Adrenal gland (tissue), 12 donors: Measurements from ENCODE around the gene PSMA8. TPM values are rescaled to one million over a fixed set of nuclear protein-coding genes. Genes with fewer than 3 reads are reported as not detected.
"Not testable (repeated sequence)": the region's sequence is repeated elsewhere in the genome, so short reads cannot be mapped to it uniquely, and the experiment has no call there.

ENCODE experiments used
- DNase-seq, 7 donors: peaks; one replicate each; pipeline ENCODE4 v3.0.0-alpha.2; 2019 to 2020
- H3K27ac ChIP-seq, 5 donors: fragments of 200-600 bp; sonication (generic) in 4 of 5; 1 replicate in 3 of 5; 2 replicates in 2 of 5; pipeline versions ENCODE4 v1.5.1 to v1.8.0; 2016 to 2020; ENCODE audit warnings: mild to moderate bottlenecking in 1 of 5
- H3K27me3 ChIP-seq: fragments of 200-600 bp; 2 replicates; pipeline ENCODE4 v1.8.0; 2021
- H3K36me3 ChIP-seq, 2 donors: fragments of 200-600 bp; replicated peaks in 1 of 2; 1 replicate in 1 of 2; 2 replicates in 1 of 2; pipeline versions ENCODE4 v1.5.1 to v1.8.0; 2018 to 2022
- H3K4me1 ChIP-seq, 2 donors: fragments of 200-600 bp; replicated peaks in 1 of 2; 1 replicate in 1 of 2; 2 replicates in 1 of 2; pipeline versions ENCODE4 v1.5.1 to v1.8.0; 2018 to 2021
- H3K4me3 ChIP-seq, 4 donors: fragments of 200-600 bp; sonication (generic) in 3 of 4; one replicate each; pipeline ENCODE4 v1.5.1; 2016 to 2018
- H3K9me3 ChIP-seq, 3 donors: fragments of 200-600 bp; sonication (generic) in 1 of 3; replicated peaks in 1 of 3; 1 replicate in 2 of 3; 2 replicates in 1 of 3; pipeline versions ENCODE4 v1.5.1 to v1.8.0; 2016 to 2021
- POLR2A ChIP-seq, 2 donors: fragments of 450-650 bp; IDR thresholded peaks; one replicate each; pipeline ENCODE4 v1.6.1; 2017; ENCODE audit warnings: antibody characterized with exemption in 2 of 2, mild to moderate bottlenecking in 2 of 2, moderate library complexity in 1 of 2
- WGBS, 4 donors: extraction: QIAGEN DNeasy Blood & Tissue Kit in 2 of 4; methylation state at CpG; one replicate each; pipeline versions ENCODE4 v1.1.5 to v1.1.7; 2013 to 2017; 5-methylcytosine and 5-hydroxymethylcytosine counted together
- intact Hi-C, 2 donors: fragments of 100-400 bp; cut with DNase I; formaldehyde crosslinking; loops; one replicate each; pipeline versions ENCODE4 v1.14.1 to v1.15.0; 2022 to 2023
- polyA plus RNA-seq, 3 donors: library from polyadenylated mRNA; stranded (reverse); fragments of 200-250 nt in 2 of 3; fragments of 350-450 nt in 1 of 3; fragmentation: Illumina TruSeq in 1 of 3; extraction: RNeasy Lipid Tissue Mini Kit (QIAGEN cat#74804) in 1 of 3; gene quantifications; one replicate each; pipeline ENCODE4 v1.2.3, GENCODE V29; 2013 to 2014
- total RNA-seq, 9 donors: library from RNA; depleted of rRNA in 4 of 9; stranded (reverse); fragments of >200 nt in 4 of 9; fragments of 120-200 nt in 1 of 9; fragmentation: NEBNext Ultra II Directional in 1 of 9; extraction: Animal tissue kit (Norgen Biotek cat#: 25700) in 1 of 9; gene quantifications; one replicate each; pipeline versions ENCODE4 v1.1.0 to v1.2.4, GENCODE V29; 2013 to 2023
- TF ChIP-seq, protein P1 (sequence below), 6 experiments: fragments of 450-650 bp in 4 of 6; fragments of 200-600 bp in 2 of 6; sonication (generic) in 1 of 6; IDR thresholded peaks; 1 replicate in 5 of 6; 2 replicates in 1 of 6; pipeline versions ENCODE4 v1.5.1 to v1.8.0; 2016 to 2021; ENCODE audit warnings: antibody characterized with exemption in 6 of 6, mild to moderate bottlenecking in 2 of 6, moderate library complexity in 1 of 6
- donor health status: healthy with polysubstance abuse.
- donor health status: Bipolar disorder and iron deficiency.
- donor health status: DM: yes; HTN: yes; CAD: no.
- donor health status: DM: no; HTN: no; CAD: no.
- donor health status: DM: no; HTN: no; CAD: no.
- donor health status: DM: yes; HTN: yes; CAD: no.

Gene PSMA8
- total and polyA plus RNA-seq, 12 donors: 0.07 to 0.36 (median 0.22) TPM; not detected in 7

DNA sequence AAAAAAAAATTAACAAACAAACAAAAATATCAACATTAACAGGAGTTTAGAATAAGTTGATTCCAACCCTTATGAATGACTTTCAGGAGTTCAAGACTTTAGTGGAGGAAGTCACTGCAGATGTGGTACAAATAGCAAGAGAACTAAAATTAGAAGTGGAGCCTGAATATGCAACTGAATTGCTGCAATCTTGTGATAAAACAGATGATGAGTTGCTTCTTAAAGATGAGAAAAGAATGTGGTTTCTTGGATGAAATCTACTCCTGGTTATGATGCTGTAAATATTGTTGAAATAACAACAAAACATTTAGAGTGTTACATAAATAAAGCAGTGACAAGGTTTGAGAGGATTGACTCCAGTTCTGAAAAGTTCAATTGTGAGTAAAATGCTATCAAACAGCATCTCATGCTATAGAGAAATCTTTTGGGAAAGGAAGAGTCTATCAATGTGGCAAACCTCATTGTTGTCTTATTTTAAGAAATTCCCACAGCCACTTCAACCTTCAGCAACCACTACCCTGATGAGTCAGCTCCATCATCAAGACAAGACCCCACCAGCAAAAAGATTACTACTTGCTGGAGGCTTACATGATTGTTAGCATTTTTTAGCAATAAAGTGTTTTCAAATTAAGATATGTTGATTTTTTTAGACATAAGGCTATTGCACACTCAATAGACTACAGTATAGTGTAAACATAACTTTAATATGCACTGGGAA is 49.9 kb downstream of the PSMA8 start:
- H3K27me3 ChIP-seq: no peaks in the 10 kb centered on the region
- no peaks in the 10 kb centered on the region for H3K9me3 ChIP-seq
- DNase-seq: no peak
- no peak overlapping the region for H3K4me3 ChIP-seq
- no peaks in the 10 kb centered on the region for H3K36me3 ChIP-seq
- intact Hi-C loops: loop anchor here in 1 of 2 donors (10.0 kb wide), 1 partner anchor 419 kb away; no protein-coding TSS in a partner anchor
- H3K4me1 ChIP-seq: no peaks in the 10 kb centered on the region
- TF ChIP-seq, protein P1, sequence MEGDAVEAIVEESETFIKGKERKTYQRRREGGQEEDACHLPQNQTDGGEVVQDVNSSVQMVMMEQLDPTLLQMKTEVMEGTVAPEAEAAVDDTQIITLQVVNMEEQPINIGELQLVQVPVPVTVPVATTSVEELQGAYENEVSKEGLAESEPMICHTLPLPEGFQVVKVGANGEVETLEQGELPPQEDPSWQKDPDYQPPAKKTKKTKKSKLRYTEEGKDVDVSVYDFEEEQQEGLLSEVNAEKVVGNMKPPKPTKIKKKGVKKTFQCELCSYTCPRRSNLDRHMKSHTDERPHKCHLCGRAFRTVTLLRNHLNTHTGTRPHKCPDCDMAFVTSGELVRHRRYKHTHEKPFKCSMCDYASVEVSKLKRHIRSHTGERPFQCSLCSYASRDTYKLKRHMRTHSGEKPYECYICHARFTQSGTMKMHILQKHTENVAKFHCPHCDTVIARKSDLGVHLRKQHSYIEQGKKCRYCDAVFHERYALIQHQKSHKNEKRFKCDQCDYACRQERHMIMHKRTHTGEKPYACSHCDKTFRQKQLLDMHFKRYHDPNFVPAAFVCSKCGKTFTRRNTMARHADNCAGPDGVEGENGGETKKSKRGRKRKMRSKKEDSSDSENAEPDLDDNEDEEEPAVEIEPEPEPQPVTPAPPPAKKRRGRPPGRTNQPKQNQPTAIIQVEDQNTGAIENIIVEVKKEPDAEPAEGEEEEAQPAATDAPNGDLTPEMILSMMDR (IDR thresholded peaks at IDR 0.05): no peak
- TF ChIP-seq POLR2A (IDR thresholded peaks at IDR 0.05): no peak
- no peak overlapping the region for H3K27ac ChIP-seq

GRCh38 chr18:26185267-26185666 is 51.6 kb downstream of the PSMA8 start:
- no peak for DNase-seq
- Histone ChIP-seq H3K27me3 (no peaks in the 10 kb centered on the region), H3K27ac (no peak overlapping the region), H3K4me1 (no peaks in the 10 kb centered on the region), H3K9me3 (no peaks in the 10 kb centered on the region), H3K4me3 (no peak overlapping the region), H3K36me3 (no peaks in the 10 kb centered on the region)
- 55 to 72% (median 63%) methylated on average over 2 of the region's 2 CpGs for WGBS, 4 donors
- intact Hi-C loops: loop anchor here in 1 of 2 donors (10.0 kb wide), 1 partner anchor 420 kb away; no protein-coding TSS in a partner anchor
- TF ChIP-seq POLR2A (IDR thresholded peaks at IDR 0.05): no peak
- TF ChIP-seq, protein P1 (IDR thresholded peaks at IDR 0.05): peak in 2 of 6 experiments; percentile 6 to 18

DNA sequence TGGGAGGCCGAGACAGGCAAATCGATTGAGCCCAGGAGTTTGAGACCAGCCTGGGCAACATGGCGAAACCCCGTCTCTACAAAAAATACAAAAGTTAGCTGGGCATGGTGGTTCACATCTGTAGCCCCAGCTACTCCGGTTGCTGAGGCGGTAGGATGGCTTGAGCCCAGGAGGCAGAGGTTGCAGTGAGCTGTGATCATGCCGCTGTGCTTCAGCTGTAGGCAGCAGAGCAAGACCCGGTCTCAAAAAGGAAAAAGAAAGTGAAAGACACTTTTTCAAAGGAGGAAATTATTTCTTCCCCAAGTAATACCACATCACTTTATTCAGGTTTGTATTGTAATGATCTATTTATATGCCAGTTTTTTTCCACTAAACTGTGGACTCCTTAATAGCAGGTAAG is 56.8 kb downstream of the PSMA8 start:
- 79 to 92% (median 86%) methylated on average over 8 of the region's 8 CpGs for WGBS, 4 donors
- TF ChIP-seq POLR2A (IDR thresholded peaks at IDR 0.05): no peak
- TF ChIP-seq, protein P1 (IDR thresholded peaks at IDR 0.05): no peak

GRCh38 chr18:26192233-26192632 is 58.6 kb downstream of the PSMA8 start:
- WGBS, 4 donors: 81 to 89% (median 85%) methylated on average over 1 of the region's 1 CpG
- Histone ChIP-seq H3K36me3 (no peaks in the 10 kb centered on the region), H3K27ac (no peak overlapping the region), H3K9me3 (no peaks in the 10 kb centered on the region), H3K4me3 (no peak overlapping the region), H3K4me1 (no peaks in the 10 kb centered on the region), H3K27me3 (no peaks in the 10 kb centered on the region)
- intact Hi-C loops: no loop called here
- no peak for TF ChIP-seq POLR2A (IDR thresholded peaks at IDR 0.05)
- no peak for DNase-seq

More for the DNA sequence above, 56.8 kb downstream of the PSMA8 start:
- no peak for DNase-seq
- Histone ChIP-seq H3K4me1 (no peaks in the 10 kb centered on the region), H3K27ac (no peak overlapping the region), H3K27me3 (no peaks in the 10 kb centered on the region), H3K4me3 (no peak overlapping the region), H3K36me3 (no peaks in the 10 kb centered on the region), H3K9me3 (no peaks in the 10 kb centered on the region)
- intact Hi-C loops: no loop called here

- H3K27me3 ChIP-seq: no peaks in the 10 kb centered on the region
- intact Hi-C loops: no loop called here
- TF ChIP-seq POLR2A (IDR thresholded peaks at IDR 0.05): no peak
- TF ChIP-seq, protein P1 (IDR thresholded peaks at IDR 0.05): no peak
- H3K4me1 ChIP-seq: no peaks in the 10 kb centered on the region
- H3K27ac ChIP-seq: no peak overlapping the region
- no peak overlapping the region for H3K4me3 ChIP-seq
- no peaks in the 10 kb centered on the region for H3K36me3 ChIP-seq
- 86 to 91% (median 90%) methylated on average over 3 of the region's 3 CpGs for WGBS, 4 donors
- no peak for DNase-seq
- H3K9me3 ChIP-seq: no peaks in the 10 kb centered on the region
Measured at GRCh38 chr18:26196605-26197004, 62.9 kb downstream of the PSMA8 start.

DNA sequence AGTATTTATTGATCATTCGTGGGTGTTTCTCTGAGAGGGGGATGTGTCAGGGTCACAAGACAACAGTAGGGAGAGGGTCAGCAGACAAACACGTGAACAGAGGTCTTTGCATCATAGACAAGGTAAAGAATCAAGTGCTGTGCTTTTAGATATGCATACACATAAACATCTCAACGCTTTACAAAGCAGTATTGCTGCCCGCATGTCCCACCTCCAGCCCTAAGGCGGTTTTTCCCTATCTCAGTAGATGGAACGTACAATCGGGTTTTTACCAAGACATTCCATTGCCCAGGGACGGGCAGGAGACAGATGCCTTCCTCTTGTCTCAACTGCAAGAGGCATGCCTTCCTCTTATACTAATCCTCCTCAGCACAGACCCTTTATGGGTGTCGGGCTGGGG is 68.3 kb downstream of the PSMA8 start:
- H3K4me1 ChIP-seq, H3K27me3 ChIP-seq, intact Hi-C loops, DNase-seq, H3K36me3 ChIP-seq, H3K9me3 ChIP-seq, H3K27ac ChIP-seq, H3K4me3 ChIP-seq: not testable (repeated sequence)
- WGBS, 4 donors: 74 to 83% (median 78%) methylated on average over 3 to 8 of the region's 9 CpGs
